ENCODE results near the gene DOCK2. TPM values are rescaled to one million over a fixed set of nuclear protein-coding genes. Genes with fewer than 3 reads are reported as not detected.
"Not testable (repeated sequence)": the region's sequence is repeated elsewhere in the genome, so short reads cannot be mapped to it uniquely, and the experiment has no call there.

Gene DOCK2
- total and polyA plus RNA-seq, 2 donors (not counting 3 experiments of a cell fraction or from before 2014, with no cell fraction given), result 0.62 to 4.8 TPM

DNA sequence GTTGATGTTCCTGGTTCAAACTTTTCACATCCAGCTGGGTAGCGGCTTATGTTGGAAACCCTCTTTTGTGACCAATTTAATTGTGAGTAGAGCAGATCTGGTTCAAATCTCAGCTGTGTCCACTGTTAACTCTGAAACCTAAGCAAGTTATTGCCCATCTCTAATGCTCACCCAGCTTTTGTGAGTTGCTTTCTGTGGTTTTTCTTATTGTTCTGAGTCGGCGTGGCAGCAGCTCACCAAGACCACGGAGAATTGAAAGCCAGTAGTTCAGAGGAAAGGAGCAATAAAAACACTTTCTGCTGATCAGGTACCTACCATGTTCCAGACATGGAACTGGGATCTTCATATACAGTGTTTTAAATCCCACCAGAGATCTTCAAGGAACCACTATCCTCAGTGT lies 114.4 kb downstream of the DOCK2 start:
- dilution Hi-C loops (cut with MboI; ENCODE audit: extremely low pct_ligation_motif_present, low sequenced_read_pairs) (no loop called here), intact Hi-C loops (cut with micrococcal nuclease) (no loop called here)
- Histone ChIP-seq H4K20me1 (replicated peaks; ENCODE audit: control insufficient read depth, extremely low read depth, insufficient read depth, low read length) (no peaks in the 10 kb centered on the region), H3K4me1 (ENCODE audit: control insufficient read depth, extremely low read depth, insufficient read depth, low read length) (no peaks in the 10 kb centered on the region), H3K9me3 (replicated peaks; ENCODE audit: control insufficient read depth, insufficient read depth, low read length) (no peaks in the 10 kb centered on the region), H3K4me2 (ENCODE audit: insufficient read depth, low read length) (no peak overlapping the region), H2AFZ (ENCODE audit: low read depth, low read length) (no peak overlapping the region), H3K9me1 (replicated peaks; ENCODE audit: control insufficient read depth, extremely low read depth, insufficient read depth, low read length) (no peaks in the 10 kb centered on the region), H3K36me3 (ENCODE audit: control insufficient read depth in 2 of 2, extremely low read depth in 1 of 2, insufficient read depth in 2 of 2, low read length in 2 of 2) (no peaks in the 10 kb centered on the region), H3K27ac (ENCODE audit: insufficient read depth, low read depth, low read length) (no peak overlapping the region), H3K79me2 (ENCODE audit: control insufficient read depth, insufficient read depth, low read length) (no peaks in the 10 kb centered on the region), H3K9ac (replicated peaks; ENCODE audit: extremely low read depth, insufficient read depth, low read length) (no peak overlapping the region), H3K4me3 (replicated peaks in 1 of 3; ENCODE audit: insufficient read depth in 1 of 3, low read depth in 1 of 3, low read length in 3 of 3) (no peak overlapping the region), H3K27me3 (ENCODE audit: control insufficient read depth in 2 of 2, insufficient read depth in 2 of 2, low read length in 2 of 2) (no peaks in the 10 kb centered on the region)
- BruUV-seq (replicated peaks), result no TSS peak
- ChIA-PET CTCF (interaction anchor here (0.9 to 1.6 kb wide), 4 partner anchors 8 to 50 kb away, joined by 3 to 5 read pairs (median 4); no protein-coding TSS in a partner anchor), POLR2A (no interaction called here)
- DNase-seq (ENCODE audit: low read depth, low spot score) (no peak), FAIRE-seq (no peak)
- TF ChIP-seq, protein P1, sequence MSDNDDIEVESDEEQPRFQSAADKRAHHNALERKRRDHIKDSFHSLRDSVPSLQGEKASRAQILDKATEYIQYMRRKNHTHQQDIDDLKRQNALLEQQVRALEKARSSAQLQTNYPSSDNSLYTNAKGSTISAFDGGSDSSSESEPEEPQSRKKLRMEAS (IDR thresholded peaks at IDR 0.05; ENCODE audit: insufficient read depth, insufficient read length), result no peak
- TF ChIP-seq FOS (IDR thresholded peaks at IDR 0.05; ENCODE audit: borderline replicate concordance, insufficient read depth, low read length) (no peak), CTCF (IDR thresholded peaks at IDR 0.05; ENCODE audit: extremely low read depth in 1 of 2, insufficient read depth in 1 of 2, low read depth in 1 of 2, low read length in 2 of 2) (no peak), JUN (IDR thresholded peaks at IDR 0.05; ENCODE audit: borderline replicate concordance, insufficient read depth, insufficient read length, low read depth) (no peak), GATA2 (IDR thresholded peaks at IDR 0.05; ENCODE audit: insufficient read depth, insufficient read length, low read depth, low read length) (no peak), POLR2A (IDR thresholded peaks at IDR 0.05; ENCODE audit: low read depth, low read length) (no peak), MYC (IDR thresholded peaks at IDR 0.05; ENCODE audit: low read depth, low read length) (no peak), POLR2AphosphoS5 (IDR thresholded peaks at IDR 0.05; ENCODE audit: insufficient read depth, low read depth, low read length) (no peak), EZH2 (IDR thresholded peaks at IDR 0.05; ENCODE audit: borderline replicate concordance, low read depth, low read length, severe bottlenecking) (no peak)

DNA sequence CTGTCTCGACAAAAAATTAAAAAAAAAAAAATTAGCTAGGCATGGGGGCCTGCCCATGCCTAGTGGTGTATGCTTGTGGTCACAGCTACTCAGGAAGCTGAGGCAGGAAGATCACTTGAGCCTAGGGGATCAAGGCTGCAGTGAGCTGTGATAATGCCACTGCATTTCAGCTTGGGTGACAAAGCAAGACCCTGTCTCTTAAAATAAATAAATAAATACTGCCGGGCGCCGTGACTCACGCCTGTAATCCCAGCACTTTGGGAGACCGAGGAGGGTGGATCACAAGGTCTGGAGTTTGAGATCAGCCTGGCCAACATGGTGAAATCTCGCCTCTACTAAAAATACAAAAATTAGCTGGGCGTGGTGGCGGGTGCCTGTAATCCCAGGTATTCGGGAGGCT lies 115.5 kb downstream of the DOCK2 start:
- dilution Hi-C loops (cut with MboI; ENCODE audit: extremely low pct_ligation_motif_present, low sequenced_read_pairs); H3K4me1 ChIP-seq (ENCODE audit: control insufficient read depth, extremely low read depth, insufficient read depth, low read length); H3K9me1 ChIP-seq (replicated peaks; ENCODE audit: control insufficient read depth, extremely low read depth, insufficient read depth, low read length); H3K79me2 ChIP-seq (ENCODE audit: control insufficient read depth, insufficient read depth, low read length); POLR2A ChIA-PET; DNase-seq (ENCODE audit: low read depth, low spot score); H3K9me3 ChIP-seq (replicated peaks; ENCODE audit: control insufficient read depth, insufficient read depth, low read length); intact Hi-C loops (cut with micrococcal nuclease); H3K4me2 ChIP-seq (ENCODE audit: insufficient read depth, low read length); H3K27me3 ChIP-seq (ENCODE audit: control insufficient read depth in 2 of 2, insufficient read depth in 2 of 2, low read length in 2 of 2); H2AFZ ChIP-seq (ENCODE audit: low read depth, low read length); H4K20me1 ChIP-seq (replicated peaks; ENCODE audit: control insufficient read depth, extremely low read depth, insufficient read depth, low read length); FAIRE-seq; H3K9ac ChIP-seq (replicated peaks; ENCODE audit: extremely low read depth, insufficient read depth, low read length); H3K36me3 ChIP-seq (ENCODE audit: control insufficient read depth in 2 of 2, extremely low read depth in 1 of 2, insufficient read depth in 2 of 2, low read length in 2 of 2); H3K27ac ChIP-seq (ENCODE audit: insufficient read depth, low read depth, low read length); BruUV-seq (replicated peaks); H3K4me3 ChIP-seq (replicated peaks in 1 of 3; ENCODE audit: insufficient read depth in 1 of 3, low read depth in 1 of 3, low read length in 3 of 3): not testable (repeated sequence)
- CTCF ChIA-PET, result interaction anchor here (1.6 kb wide), 1 partner anchor 51 kb away, joined by 4 read pairs; no protein-coding TSS in a partner anchor
